ENCODE measurements around the gene NUPR2.

GRCh38 chr7:56081626-56082340 is 34.4 kb downstream of the NUPR2 start:
- TF ChIP-seq, protein P1, sequence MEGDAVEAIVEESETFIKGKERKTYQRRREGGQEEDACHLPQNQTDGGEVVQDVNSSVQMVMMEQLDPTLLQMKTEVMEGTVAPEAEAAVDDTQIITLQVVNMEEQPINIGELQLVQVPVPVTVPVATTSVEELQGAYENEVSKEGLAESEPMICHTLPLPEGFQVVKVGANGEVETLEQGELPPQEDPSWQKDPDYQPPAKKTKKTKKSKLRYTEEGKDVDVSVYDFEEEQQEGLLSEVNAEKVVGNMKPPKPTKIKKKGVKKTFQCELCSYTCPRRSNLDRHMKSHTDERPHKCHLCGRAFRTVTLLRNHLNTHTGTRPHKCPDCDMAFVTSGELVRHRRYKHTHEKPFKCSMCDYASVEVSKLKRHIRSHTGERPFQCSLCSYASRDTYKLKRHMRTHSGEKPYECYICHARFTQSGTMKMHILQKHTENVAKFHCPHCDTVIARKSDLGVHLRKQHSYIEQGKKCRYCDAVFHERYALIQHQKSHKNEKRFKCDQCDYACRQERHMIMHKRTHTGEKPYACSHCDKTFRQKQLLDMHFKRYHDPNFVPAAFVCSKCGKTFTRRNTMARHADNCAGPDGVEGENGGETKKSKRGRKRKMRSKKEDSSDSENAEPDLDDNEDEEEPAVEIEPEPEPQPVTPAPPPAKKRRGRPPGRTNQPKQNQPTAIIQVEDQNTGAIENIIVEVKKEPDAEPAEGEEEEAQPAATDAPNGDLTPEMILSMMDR (conservative IDR thresholded peaks at IDR 0.05; ENCODE audit: low read depth, low read length), result no peak
- TF ChIP-seq POLR2A (IDR thresholded peaks at IDR 0.05; ENCODE audit: low read depth, low read length), result no peak
- TF ChIP-seq, protein P2, sequence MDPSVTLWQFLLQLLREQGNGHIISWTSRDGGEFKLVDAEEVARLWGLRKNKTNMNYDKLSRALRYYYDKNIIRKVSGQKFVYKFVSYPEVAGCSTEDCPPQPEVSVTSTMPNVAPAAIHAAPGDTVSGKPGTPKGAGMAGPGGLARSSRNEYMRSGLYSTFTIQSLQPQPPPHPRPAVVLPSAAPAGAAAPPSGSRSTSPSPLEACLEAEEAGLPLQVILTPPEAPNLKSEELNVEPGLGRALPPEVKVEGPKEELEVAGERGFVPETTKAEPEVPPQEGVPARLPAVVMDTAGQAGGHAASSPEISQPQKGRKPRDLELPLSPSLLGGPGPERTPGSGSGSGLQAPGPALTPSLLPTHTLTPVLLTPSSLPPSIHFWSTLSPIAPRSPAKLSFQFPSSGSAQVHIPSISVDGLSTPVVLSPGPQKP (IDR thresholded peaks at IDR 0.05; ENCODE audit: borderline replicate concordance, low read depth, low read length), result no peak
- no peak for TF ChIP-seq RFX5 (IDR thresholded peaks at IDR 0.05; ENCODE audit: low read depth, low read length)
- TF ChIP-seq FOS (IDR thresholded peaks at IDR 0.05; ENCODE audit: low read depth, low read length), result no peak
- TF ChIP-seq RAD21 (IDR thresholded peaks at IDR 0.05; ENCODE audit: low read length), result no peak
- TF ChIP-seq USF2 (IDR thresholded peaks at IDR 0.05; ENCODE audit: low read depth, low read length), result no peak
- no peak for TF ChIP-seq MAZ (IDR thresholded peaks at IDR 0.05; ENCODE audit: borderline replicate concordance, low read depth, low read length)
- no peak for TF ChIP-seq CEBPB (IDR thresholded peaks at IDR 0.05; ENCODE audit: low read depth, low read length)
- no peak for TF ChIP-seq SMC3 (IDR thresholded peaks at IDR 0.05; ENCODE audit: low read depth, low read length)
- no peak for TF ChIP-seq RCOR1 (IDR thresholded peaks at IDR 0.05; ENCODE audit: insufficient replicate concordance, low read length)
- no peak for TF ChIP-seq MXI1 (IDR thresholded peaks at IDR 0.05; ENCODE audit: borderline replicate concordance, low read depth, low read length)

All from IMR-90 (cell line).